KBM-7 (cell line): ENCODE data around the gene PLCB4.

Experiments used
- DNase-seq: peaks from one replicate; pipeline ENCODE4 v3.0.0-alpha.2; 2015
- in situ Hi-C: fragments of 300-500 bp; cut with MboI; formaldehyde crosslinking; loops from 2 replicates; pipeline ENCODE4 v1.14.3; 2020; ENCODE audit warnings: low sequenced_read_pairs, low pct_unique_long_range_greater_than_20kb, mixed read lengths

The PLCB4 gene

GRCh38 chr20:9483131-9483530 is 414.2 kb downstream of the PLCB4 start:
- in situ Hi-C loops: no loop called here
- DNase-seq: no peak

- DNase-seq: no peak
- in situ Hi-C loops: no loop called here
Observed at GRCh38 chr20:9485614-9486340, 416.9 kb downstream of the PLCB4 start.

- in situ Hi-C loops: no loop called here
- DNase-seq: no peak
Observed at GRCh38 chr20:9487231-9487630, 418.3 kb downstream of the PLCB4 start.

- DNase-seq: no peak
- in situ Hi-C loops: no loop called here
Observed at GRCh38 chr20:9488063-9488462, 419.2 kb downstream of the PLCB4 start.

- DNase-seq: no peak
- in situ Hi-C loops: no loop called here
Observed at GRCh38 chr20:9490161-9490560, 421.3 kb downstream of the PLCB4 start.

GRCh38 chr20:9490631-9491030 is 421.7 kb downstream of the PLCB4 start:
- no peak for DNase-seq
- in situ Hi-C loops: no loop called here

- in situ Hi-C loops: no loop called here
- DNase-seq: no peak
Observed at GRCh38 chr20:9491324-9491723, 422.4 kb downstream of the PLCB4 start.

- in situ Hi-C loops: no loop called here
- DNase-seq: no peak
Observed at GRCh38 chr20:9492067-9492466, 423.2 kb downstream of the PLCB4 start.

GRCh38 chr20:9493803-9494202 is 424.9 kb downstream of the PLCB4 start:
- in situ Hi-C loops: no loop called here
- DNase-seq: no peak

- no peak for DNase-seq
- in situ Hi-C loops: no loop called here
Observed at GRCh38 chr20:9495701-9496100, 426.8 kb downstream of the PLCB4 start.

GRCh38 chr20:9496155-9496554 is 427.3 kb downstream of the PLCB4 start:
- in situ Hi-C loops: no loop called here
- no peak for DNase-seq

GRCh38 chr20:9498322-9498721 is 429.4 kb downstream of the PLCB4 start:
- DNase-seq: no peak

GRCh38 chr20:9499126-9499899 is 430.4 kb downstream of the PLCB4 start:
- no peak for DNase-seq
- in situ Hi-C loops: no loop called here

More at GRCh38 chr20:9498322-9498721, 429.4 kb downstream of the PLCB4 start:
- in situ Hi-C loops: no loop called here

- DNase-seq: no peak
- in situ Hi-C loops: no loop called here
Observed at GRCh38 chr20:9500121-9500520, 431.2 kb downstream of the PLCB4 start.

- no peak for DNase-seq
- in situ Hi-C loops: no loop called here
Observed at GRCh38 chr20:9501473-9501872, 432.6 kb downstream of the PLCB4 start.

- in situ Hi-C loops: no loop called here
- DNase-seq: peak; percentile 7
Observed at GRCh38 chr20:9503526-9504245, 434.8 kb downstream of the PLCB4 start.

- DNase-seq: no peak
- in situ Hi-C loops: no loop called here
Observed at GRCh38 chr20:9506280-9506821, 437.5 kb downstream of the PLCB4 start.

- in situ Hi-C loops: no loop called here
- no peak for DNase-seq
Observed at GRCh38 chr20:9506964-9507369, 438.1 kb downstream of the PLCB4 start.

GRCh38 chr20:9507544-9508239 is 438.8 kb downstream of the PLCB4 start:
- DNase-seq: no peak
- in situ Hi-C loops: no loop called here
